K562 (cell line): Measurements from ENCODE around the gene ALAS2. TPM values are rescaled to one million over a fixed set of nuclear protein-coding genes. Genes with fewer than 3 reads are reported as not detected.

Source experiments
- BHLHE40 ChIP-seq: IDR thresholded peaks from 2 replicates; pipeline ENCODE4 v1.6.1; 2011; ENCODE audit warnings: low read length, improper control_type of control experiment
- CTBP1 ChIP-seq: fragments of 450-650 bp; IDR thresholded peaks from 2 replicates; pipeline ENCODE4 v1.6.1; 2016; ENCODE audit warnings: borderline replicate concordance
- ELF4 ChIP-seq: fragments of 450-650 bp; formaldehyde crosslinking; IDR thresholded peaks from 2 replicates; pipeline ENCODE4 v1.4.0; 2022; ENCODE audit warnings: missing genetic modification characterization
- FOSL1 ChIP-seq: fragments of 200-800 bp; sonication (Bioruptor generic); conservative IDR thresholded peaks from 2 replicates; pipeline ENCODE4 v1.6.1; 2016; ENCODE audit warnings: missing genetic modification characterization, missing compliant biosample characterization
- FOXM1 ChIP-seq, 2 experiments: fragments of 450-650 bp in 1 of 2; sonication (generic) in 1 of 2; formaldehyde crosslinking in 1 of 2; IDR thresholded peaks; 2 replicates each; pipeline versions ENCODE4 v1.6.1 to v1.9.0; 2017 to 2022; ENCODE audit warnings: low read depth in 2 of 2, mild to moderate bottlenecking in 2 of 2, missing genetic modification reagents in 1 of 2, moderate library complexity in 1 of 2
- HNRNPK ChIP-seq: fragments of 200-400 bp; formaldehyde crosslinking; IDR thresholded peaks from one replicate; pipeline ENCODE4 v1.6.1; 2018; ENCODE audit warnings: mild to moderate bottlenecking, low read depth, low read length; ENCODE audit not compliant: poor library complexity, severe bottlenecking
- ILF3 ChIP-seq: fragments of 450-650 bp; IDR thresholded peaks from 2 replicates; pipeline ENCODE4 v1.6.1; 2018; ENCODE audit warnings: antibody characterized with exemption, mild to moderate bottlenecking, moderate library complexity, borderline replicate concordance
- MTA2 ChIP-seq: fragments of 450-650 bp; IDR thresholded peaks from 2 replicates; pipeline ENCODE4 v1.6.1; 2016; ENCODE audit warnings: low read depth
- NEUROD1 ChIP-seq: fragments of 150-350 bp; IDR thresholded peaks from 2 replicates; pipeline ENCODE4 v1.6.1; 2014; ENCODE audit warnings: borderline replicate concordance, low read length, low read depth; ENCODE audit not compliant: partially characterized antibody
- NFIC ChIP-seq: fragments of 450-650 bp; IDR thresholded peaks from 2 replicates; pipeline ENCODE4 v1.6.1; 2017; ENCODE audit warnings: mild to moderate bottlenecking, inconsistent platforms
- RAD51 ChIP-seq: fragments of 450-650 bp; IDR thresholded peaks from 2 replicates; pipeline ENCODE4 v1.7.1; 2016; ENCODE audit warnings: low read depth, mild to moderate bottlenecking, borderline replicate concordance
- SMAD2 ChIP-seq: fragments of 150-350 bp; IDR thresholded peaks from 2 replicates; pipeline ENCODE4 v1.6.1; 2014; ENCODE audit warnings: low read depth, mild to moderate bottlenecking, low read length
- SMARCA4 ChIP-seq: fragments of 450-650 bp; IDR thresholded peaks from 2 replicates; pipeline ENCODE4 v1.6.1; 2016
- SMC3 ChIP-seq: conservative IDR thresholded peaks from 2 replicates; pipeline ENCODE4 v1.6.1; 2011; ENCODE audit warnings: low read depth, low read length, improper control_type of control experiment; ENCODE audit not compliant: insufficient read depth
- ZNF274 ChIP-seq: IDR thresholded peaks from 2 replicates; pipeline ENCODE4 v1.6.1; 2011; ENCODE audit warnings: low read depth, mild to moderate bottlenecking, low read length, moderate library complexity, borderline replicate concordance
- ZNF589 ChIP-seq: fragments of 200-800 bp; sonication (Bioruptor generic); IDR thresholded peaks from 2 replicates; pipeline ENCODE4 v1.6.1; 2016; ENCODE audit warnings: low read depth, missing genetic modification characterization, missing compliant biosample characterization
- ZNF644 ChIP-seq: fragments of 200-800 bp; sonication (Bioruptor generic); IDR thresholded peaks from 2 replicates; pipeline ENCODE4 v1.6.1; 2016; ENCODE audit warnings: low read depth, missing genetic modification characterization, missing compliant biosample characterization
- polyA plus RNA-seq, 8 experiments: library from polyadenylated mRNA; depleted of rRNA in 4 of 8; stranded (reverse) in 5 of 8; unstranded in 3 of 8; fragments of >200 nt; fragmentation: Nextera tagmentation in 2 of 8; fragmentation: Illumina TruSeq in 1 of 8; extraction: Ambion mirVana in 2 of 8; extraction: Trizol in 1 of 8; gene quantifications; 2 replicates each; pipeline versions ENCODE4 v1.2.1 to v1.2.3, GENCODE V29; 2011 to 2014; ENCODE audit warnings: inconsistent platforms in 1 of 8, missing spikeins in 1 of 8
- total RNA-seq, 7 experiments: library from RNA; depleted of rRNA in 6 of 7; stranded (reverse); fragments of >200 nt in 6 of 7; fragmentation: Illumina TruSeq in 2 of 7; extraction: Trizol in 2 of 7; gene quantifications; 2 replicates each; pipeline versions ENCODE4 v1.2.1 to v1.2.3, GENCODE V29; 2011 to 2021; ENCODE audit warnings: low replicate concordance in 1 of 7
- TF ChIP-seq, protein P1 (sequence below): fragments of 250-450 bp; sonication (Bioruptor Pico); IDR thresholded peaks from 2 replicates; pipeline ENCODE4 v1.8.0; 2022; ENCODE audit warnings: moderate library complexity, mild to moderate bottlenecking, inconsistent platforms
- TF ChIP-seq, protein P2 (sequence below): fragments of 250-450 bp; sonication (Bioruptor Pico); IDR thresholded peaks from 2 replicates; pipeline ENCODE4 v1.5.0; 2022; ENCODE audit warnings: mild to moderate bottlenecking
- TF ChIP-seq, protein P3 (sequence below): IDR thresholded peaks from 2 replicates; pipeline ENCODE4 v1.6.1; 2014; ENCODE audit warnings: antibody characterized with exemption
- TF ChIP-seq, protein P4 (sequence below): fragments of 150-350 bp; IDR thresholded peaks from 2 replicates; pipeline ENCODE4 v1.6.1; 2014; ENCODE audit warnings: low read depth, mild to moderate bottlenecking, low read length, borderline replicate concordance

ALAS2 gene
- total and polyA plus RNA-seq, 9 of the 15 experiments (the other 6 are each of a cell fraction or from before 2014, with no cell fraction given), result 14.6 to 101 (median 33.4) TPM

DNA sequence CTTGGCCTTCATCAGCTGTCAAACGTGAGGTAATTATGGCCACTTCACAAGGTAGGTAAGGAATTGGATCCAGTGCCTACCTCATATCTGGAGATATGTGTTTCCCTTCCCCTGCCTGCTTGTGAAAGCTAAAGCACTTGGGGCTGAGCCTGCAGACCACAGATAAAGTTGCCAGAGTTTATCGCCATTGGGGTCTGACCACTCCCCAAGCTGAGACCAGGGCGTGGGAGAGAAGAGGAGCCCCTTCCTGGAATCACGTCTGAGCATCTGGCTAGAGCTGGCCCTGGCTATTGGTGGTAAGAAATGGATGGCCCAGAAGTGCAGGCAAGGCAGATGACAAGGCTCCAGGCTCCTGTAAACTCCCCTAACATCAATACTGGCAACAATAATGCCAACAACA is 2.7 kb downstream of the ALAS2 start (continued):
- TF ChIP-seq ZNF274 (no peak; the same call in 1 of the 2 replicates), ZNF589 (CRISPR knock-in tag) (0 out of 2 replicates have a peak, but pooled peaks have one; percentile 40), FOSL1 (peak; percentile 26; the same call in 1 of the 2 replicates), ZNF644 (tag) (no peak), HNRNPK (no peak), SMC3 (no peak), MTA2 (peak; percentile 93), RAD51 (no peak; the same call in 1 of the 2 replicates), ILF3 (no peak), SMAD2 (no peak), BHLHE40 (peak; percentile 39), ELF4 (CRISPR knock-in tag) (peak; percentile 55; the same call in 1 of the 2 replicates), NEUROD1 (peak; percentile 30), NFIC (peak; percentile 91), FOXM1 (IDR thresholded peaks at IDR 0.05; ENCODE audit: low read depth) (peak; percentile 84), FOXM1 (CRISPR knock-in tag; IDR thresholded peaks at IDR 0.05; ENCODE audit: low read depth) (no peak), CTBP1 (peak; percentile 70; the same call in 1 of the 2 replicates), SMARCA4 (peak; percentile 86)
- TF ChIP-seq, protein P1, sequence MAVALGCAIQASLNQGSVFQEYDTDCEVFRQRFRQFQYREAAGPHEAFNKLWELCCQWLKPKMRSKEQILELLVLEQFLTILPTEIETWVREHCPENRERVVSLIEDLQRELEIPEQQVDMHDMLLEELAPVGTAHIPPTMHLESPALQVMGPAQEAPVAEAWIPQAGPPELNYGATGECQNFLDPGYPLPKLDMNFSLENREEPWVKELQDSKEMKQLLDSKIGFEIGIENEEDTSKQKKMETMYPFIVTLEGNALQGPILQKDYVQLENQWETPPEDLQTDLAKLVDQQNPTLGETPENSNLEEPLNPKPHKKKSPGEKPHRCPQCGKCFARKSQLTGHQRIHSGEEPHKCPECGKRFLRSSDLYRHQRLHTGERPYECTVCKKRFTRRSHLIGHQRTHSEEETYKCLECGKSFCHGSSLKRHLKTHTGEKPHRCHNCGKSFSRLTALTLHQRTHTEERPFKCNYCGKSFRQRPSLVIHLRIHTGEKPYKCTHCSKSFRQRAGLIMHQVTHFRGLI (CRISPR knock-in tag), result no peak
- TF ChIP-seq, protein P2, sequence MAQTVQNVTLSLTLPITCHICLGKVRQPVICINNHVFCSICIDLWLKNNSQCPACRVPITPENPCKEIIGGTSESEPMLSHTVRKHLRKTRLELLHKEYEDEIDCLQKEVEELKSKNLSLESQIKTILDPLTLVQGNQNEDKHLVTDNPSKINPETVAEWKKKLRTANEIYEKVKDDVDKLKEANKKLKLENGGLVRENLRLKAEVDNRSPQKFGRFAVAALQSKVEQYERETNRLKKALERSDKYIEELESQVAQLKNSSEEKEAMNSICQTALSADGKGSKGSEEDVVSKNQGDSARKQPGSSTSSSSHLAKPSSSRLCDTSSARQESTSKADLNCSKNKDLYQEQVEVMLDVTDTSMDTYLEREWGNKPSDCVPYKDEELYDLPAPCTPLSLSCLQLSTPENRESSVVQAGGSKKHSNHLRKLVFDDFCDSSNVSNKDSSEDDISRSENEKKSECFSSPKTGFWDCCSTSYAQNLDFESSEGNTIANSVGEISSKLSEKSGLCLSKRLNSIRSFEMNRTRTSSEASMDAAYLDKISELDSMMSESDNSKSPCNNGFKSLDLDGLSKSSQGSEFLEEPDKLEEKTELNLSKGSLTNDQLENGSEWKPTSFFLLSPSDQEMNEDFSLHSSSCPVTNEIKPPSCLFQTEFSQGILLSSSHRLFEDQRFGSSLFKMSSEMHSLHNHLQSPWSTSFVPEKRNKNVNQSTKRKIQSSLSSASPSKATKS (CRISPR knock-in tag), result no peak
- TF ChIP-seq, protein P3, sequence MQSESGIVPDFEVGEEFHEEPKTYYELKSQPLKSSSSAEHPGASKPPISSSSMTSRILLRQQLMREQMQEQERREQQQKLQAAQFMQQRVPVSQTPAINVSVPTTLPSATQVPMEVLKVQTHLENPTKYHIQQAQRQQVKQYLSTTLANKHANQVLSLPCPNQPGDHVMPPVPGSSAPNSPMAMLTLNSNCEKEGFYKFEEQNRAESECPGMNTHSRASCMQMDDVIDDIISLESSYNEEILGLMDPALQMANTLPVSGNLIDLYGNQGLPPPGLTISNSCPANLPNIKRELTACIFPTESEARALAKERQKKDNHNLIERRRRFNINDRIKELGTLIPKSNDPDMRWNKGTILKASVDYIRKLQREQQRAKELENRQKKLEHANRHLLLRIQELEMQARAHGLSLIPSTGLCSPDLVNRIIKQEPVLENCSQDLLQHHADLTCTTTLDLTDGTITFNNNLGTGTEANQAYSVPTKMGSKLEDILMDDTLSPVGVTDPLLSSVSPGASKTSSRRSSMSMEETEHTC, result 0 out of 2 replicates have a peak, but pooled peaks have one; percentile 10
- TF ChIP-seq, protein P4, sequence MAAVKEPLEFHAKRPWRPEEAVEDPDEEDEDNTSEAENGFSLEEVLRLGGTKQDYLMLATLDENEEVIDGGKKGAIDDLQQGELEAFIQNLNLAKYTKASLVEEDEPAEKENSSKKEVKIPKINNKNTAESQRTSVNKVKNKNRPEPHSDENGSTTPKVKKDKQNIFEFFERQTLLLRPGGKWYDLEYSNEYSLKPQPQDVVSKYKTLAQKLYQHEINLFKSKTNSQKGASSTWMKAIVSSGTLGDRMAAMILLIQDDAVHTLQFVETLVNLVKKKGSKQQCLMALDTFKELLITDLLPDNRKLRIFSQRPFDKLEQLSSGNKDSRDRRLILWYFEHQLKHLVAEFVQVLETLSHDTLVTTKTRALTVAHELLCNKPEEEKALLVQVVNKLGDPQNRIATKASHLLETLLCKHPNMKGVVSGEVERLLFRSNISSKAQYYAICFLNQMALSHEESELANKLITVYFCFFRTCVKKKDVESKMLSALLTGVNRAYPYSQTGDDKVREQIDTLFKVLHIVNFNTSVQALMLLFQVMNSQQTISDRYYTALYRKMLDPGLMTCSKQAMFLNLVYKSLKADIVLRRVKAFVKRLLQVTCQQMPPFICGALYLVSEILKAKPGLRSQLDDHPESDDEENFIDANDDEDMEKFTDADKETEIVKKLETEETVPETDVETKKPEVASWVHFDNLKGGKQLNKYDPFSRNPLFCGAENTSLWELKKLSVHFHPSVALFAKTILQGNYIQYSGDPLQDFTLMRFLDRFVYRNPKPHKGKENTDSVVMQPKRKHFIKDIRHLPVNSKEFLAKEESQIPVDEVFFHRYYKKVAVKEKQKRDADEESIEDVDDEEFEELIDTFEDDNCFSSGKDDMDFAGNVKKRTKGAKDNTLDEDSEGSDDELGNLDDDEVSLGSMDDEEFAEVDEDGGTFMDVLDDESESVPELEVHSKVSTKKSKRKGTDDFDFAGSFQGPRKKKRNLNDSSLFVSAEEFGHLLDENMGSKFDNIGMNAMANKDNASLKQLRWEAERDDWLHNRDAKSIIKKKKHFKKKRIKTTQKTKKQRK, result no peak
